Measurements from ENCODE around the gene FGF19.

The FGF19 gene

GRCh38 chr11:69664103-69664775 is 39.6 kb downstream of the FGF19 start:
- H3K27ac ChIP-seq: no peak overlapping the region
- TF ChIP-seq ZFX (IDR thresholded peaks at IDR 0.05; ENCODE audit: borderline replicate concordance): no peak
- TF ChIP-seq CTCF (IDR thresholded peaks at IDR 0.05): no peak

- TF ChIP-seq ZFX (IDR thresholded peaks at IDR 0.05; ENCODE audit: borderline replicate concordance) (no peak), CTCF (IDR thresholded peaks at IDR 0.05) (no peak)
- H3K27ac ChIP-seq: no peak overlapping the region
These were observed 40.5 kb downstream of the FGF19 start for GRCh38 chr11:69663326-69663725.

- H3K27ac ChIP-seq: no peak overlapping the region
- no peak for TF ChIP-seq CTCF (IDR thresholded peaks at IDR 0.05)
- no peak for TF ChIP-seq ZFX (IDR thresholded peaks at IDR 0.05; ENCODE audit: borderline replicate concordance)
These were observed 41.0 kb downstream of the FGF19 start for GRCh38 chr11:69662806-69663205.

GRCh38 chr11:69662021-69662698 is 41.7 kb downstream of the FGF19 start:
- no peak for TF ChIP-seq ZFX (IDR thresholded peaks at IDR 0.05; ENCODE audit: borderline replicate concordance)
- TF ChIP-seq CTCF (IDR thresholded peaks at IDR 0.05): no peak
- H3K27ac ChIP-seq: no peak overlapping the region

GRCh38 chr11:69661413-69661715 is 42.5 kb downstream of the FGF19 start:
- no peak for TF ChIP-seq CTCF (IDR thresholded peaks at IDR 0.05)
- no peak for TF ChIP-seq ZFX (IDR thresholded peaks at IDR 0.05; ENCODE audit: borderline replicate concordance)
- no peak overlapping the region for H3K27ac ChIP-seq

- H3K27ac ChIP-seq: no peak overlapping the region
These were observed 43.8 kb downstream of the FGF19 start for GRCh38 chr11:69660001-69660500.

More at GRCh38 chr11:69660001-69660500, 43.8 kb downstream of the FGF19 start:
- TF ChIP-seq CTCF (IDR thresholded peaks at IDR 0.05) (no peak), ZFX (IDR thresholded peaks at IDR 0.05; ENCODE audit: borderline replicate concordance) (no peak)

All from 22Rv1 (cell line).